KBM-7 (cell line): ENCODE measurements around the gene LST1.

Experiments
- DNase-seq: peaks from one replicate; pipeline ENCODE4 v3.0.0-alpha.2; 2015
- in situ Hi-C: fragments of 300-500 bp; cut with MboI; formaldehyde crosslinking; loops from 2 replicates; pipeline ENCODE4 v1.14.3; 2020; ENCODE audit warnings: low sequenced_read_pairs, low pct_unique_long_range_greater_than_20kb, mixed read lengths

Gene LST1

DNA sequence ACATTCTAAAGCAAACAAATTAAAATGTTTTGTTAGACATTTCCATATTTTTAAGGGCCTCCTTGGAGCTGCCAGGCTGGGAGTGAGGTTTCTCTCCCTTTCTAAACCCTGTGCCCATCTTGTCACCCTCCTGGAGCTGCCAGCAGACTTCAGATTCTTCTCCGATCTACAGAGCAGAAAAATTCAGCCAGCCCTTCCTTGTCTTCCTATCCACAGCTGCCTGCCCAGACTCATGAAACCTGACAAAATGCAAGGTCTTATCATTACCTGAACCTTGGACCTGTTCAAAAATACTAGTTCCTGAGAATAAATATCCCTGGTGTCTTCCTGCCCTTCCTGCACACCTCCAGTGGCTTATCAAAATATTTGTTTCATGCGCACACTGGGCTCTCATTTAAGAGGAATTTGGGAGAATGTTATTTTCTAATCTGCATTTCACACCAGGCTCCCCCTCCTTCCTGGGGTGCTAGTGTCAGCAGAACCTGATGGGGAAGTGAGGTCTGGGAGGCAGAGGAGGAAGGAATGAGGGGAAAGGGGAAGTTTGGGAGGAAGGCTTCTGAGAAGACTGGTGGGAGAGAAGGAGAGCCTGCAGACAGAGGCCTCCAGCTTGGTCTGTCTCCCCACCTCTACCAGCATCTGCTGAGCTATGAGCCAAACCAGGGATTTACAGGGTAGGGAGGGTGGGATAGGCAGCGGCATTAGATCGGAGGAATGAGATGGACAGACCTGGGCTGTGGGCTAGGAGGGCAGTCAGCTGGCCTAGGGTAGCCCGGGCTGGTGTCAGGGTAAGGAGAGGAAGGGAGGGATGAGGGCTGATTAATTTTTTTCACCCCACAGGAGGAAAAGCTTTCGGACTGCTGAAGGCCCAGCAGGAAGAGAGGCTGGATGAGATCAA lies 28.9 kb downstream of the LST1 start, which contains the start of gene AIF1:
AIF1 (plus strand) TSS at position 551 of the 895 bp plus-strand sequence; CDS start at position 647, 96 bp downstream.
- DNase-seq = peak; percentile 82
- in situ Hi-C loops = no loop called here

DNA sequence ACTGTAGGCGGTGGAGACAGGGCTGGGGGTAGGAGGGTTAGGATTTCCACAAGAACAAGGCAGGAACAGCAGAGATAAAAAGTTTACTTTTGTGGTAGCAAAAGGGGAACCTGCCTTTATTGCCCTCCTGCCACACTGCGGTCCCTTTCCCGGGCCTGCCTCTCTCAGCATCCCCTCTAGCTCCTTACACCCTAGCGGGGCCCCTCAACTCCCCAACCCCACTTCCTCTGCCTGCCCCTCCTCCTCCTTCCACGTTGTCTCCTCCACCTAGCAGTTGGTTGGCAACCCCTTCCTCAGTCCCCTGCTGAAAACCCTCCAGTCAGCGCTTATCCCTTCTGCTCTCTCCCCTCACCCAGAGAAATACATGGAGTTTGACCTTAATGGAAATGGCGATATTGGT lies 29.7 kb downstream of the LST1 start:
- in situ Hi-C loops = no loop called here
- DNase-seq = peak; percentile 95

DNA sequence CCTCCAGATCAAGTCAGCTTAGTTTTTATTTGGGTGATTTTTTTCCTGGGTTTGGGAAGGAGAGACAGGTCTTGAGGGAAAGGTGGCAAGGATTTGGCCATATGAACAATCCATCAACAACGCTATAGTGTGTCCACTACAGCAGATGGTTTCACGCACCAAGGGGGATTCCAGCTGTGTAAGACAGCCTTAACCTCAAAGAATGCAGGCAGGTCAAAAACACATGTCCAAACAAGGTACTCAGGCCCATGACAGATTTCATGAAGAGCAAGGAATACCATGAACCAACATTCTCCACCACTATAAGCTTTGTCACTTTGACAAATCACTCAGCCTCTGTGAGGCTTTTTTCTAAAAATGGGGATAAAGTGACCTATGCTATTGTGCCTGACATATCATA lies 30.9 kb downstream of the LST1 start:
- in situ Hi-C loops = no loop called here
- no peak for DNase-seq

DNA sequence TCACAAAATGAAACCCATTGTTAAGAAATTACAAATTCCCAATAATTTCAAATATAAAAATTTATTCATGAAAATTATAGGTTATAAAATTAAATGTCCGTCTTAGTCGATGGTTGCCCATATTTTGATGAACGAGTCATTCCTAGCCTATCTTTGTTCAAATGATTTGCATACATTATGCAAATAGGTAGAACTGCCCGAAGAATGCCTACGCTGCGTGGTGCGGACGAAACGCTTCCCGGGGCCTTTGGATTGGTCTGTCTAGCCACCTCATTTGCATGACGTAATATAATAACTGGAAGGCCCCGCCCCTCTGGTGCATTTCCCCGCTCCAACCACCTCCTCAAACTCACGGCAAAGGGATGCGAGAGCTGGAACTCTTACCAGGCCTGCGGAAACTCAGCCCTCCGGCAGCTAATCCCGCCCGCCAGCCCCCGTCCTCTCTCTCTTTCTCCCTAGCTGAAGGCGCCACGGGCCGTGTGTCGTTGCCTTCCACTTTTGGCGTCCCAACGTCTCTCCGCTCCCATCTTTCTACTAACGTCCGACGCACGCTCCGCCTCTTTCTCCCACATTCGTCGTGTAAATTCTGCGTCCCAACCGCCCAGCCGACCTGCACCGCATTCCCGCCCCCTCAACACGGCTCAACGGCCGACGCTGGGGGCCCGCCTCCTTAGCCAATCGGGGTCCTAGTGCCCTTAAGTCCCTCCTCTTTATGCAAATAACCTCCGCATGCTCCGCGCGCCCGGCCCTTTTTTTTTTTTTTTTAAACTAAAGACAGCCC lies 33.9 kb downstream of the LST1 start:
- in situ Hi-C loops = no loop called here
- peak; percentile 100 for DNase-seq

DNA sequence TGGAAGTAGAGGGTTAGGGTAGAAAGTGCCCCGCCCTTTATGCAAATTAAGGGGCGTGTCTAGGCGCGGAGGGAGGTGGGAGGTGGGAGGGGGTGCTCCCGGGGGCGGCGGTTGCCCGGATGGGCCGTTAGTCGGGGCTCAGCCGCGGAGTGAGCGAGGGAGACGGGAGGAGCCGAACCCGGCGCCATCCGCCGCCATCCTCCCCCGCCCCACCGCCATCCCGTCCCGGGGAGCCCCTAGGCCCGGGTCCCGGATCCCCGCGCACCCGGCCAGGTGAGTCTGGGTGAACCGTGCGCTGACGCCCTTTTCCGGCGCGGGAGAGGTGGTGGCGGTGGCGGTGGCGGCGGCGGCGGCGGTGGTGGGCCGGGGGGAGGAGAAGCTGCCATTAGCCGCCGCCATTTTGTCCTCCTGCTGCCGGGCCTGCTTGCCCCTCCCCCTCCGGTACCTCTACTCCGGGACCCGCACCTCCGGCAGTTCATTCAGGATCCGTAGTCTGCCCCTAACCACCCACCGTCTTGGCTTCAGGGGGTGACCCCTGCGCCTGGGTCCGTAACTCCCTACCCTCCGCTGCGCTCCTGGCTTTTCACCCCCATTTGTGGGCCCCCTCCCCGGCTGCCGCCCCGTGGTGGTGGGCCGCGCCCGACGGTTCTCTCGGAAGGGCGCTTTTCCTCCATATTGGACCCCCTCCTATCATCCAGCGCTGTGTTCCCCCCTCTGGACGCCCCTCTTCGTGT lies 34.7 kb downstream of the LST1 start, which contains the start of gene PRRC2A:
PRRC2A (plus strand) TSS at position 130 of the 734 bp plus-strand sequence. CDS start 2,075 bp downstream, outside the sequence.
- in situ Hi-C loops = no loop called here
- DNase-seq = peak; percentile 66

DNA sequence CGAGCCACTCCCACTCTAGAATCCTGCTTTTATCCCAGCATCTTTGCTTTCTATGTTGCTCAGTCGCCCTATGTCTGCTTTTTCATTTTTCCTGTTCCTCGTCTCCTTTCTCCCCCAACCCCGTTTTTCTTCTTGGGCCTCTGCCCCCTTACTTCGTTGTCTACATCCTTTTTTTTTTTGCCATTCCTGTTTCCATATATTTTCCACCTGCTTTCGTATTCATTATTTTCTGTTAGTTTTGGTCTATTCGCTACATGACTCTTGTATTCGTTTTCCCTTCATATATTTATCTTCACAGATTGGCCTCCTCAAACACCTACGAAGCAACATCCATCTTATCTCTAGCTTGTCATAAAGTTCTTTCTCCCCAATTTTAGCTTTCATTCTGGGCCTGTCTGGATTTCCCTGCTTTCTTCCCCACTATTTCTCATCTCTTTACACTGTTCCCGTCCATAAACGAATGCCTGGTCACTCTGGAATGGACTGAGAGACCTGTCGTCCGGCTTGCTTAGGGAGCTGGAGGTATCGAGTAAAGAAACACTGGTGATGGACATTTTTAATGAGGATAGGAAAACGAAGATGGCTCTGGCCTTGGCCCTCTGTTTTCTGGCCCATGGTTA lies 35.4 kb downstream of the LST1 start:
- DNase-seq = no peak
- in situ Hi-C loops = no loop called here

GRCh38 chr6:31621991-31622390 lies 35.9 kb downstream of the LST1 start:
- in situ Hi-C loops = no loop called here
- no peak for DNase-seq

GRCh38 chr6:31622684-31623091 lies 36.6 kb downstream of the LST1 start:
- in situ Hi-C loops = no loop called here
- DNase-seq = no peak

GRCh38 chr6:31624070-31624469 lies 38.0 kb downstream of the LST1 start:
- in situ Hi-C loops = no loop called here
- no peak for DNase-seq

- no peak for DNase-seq
- in situ Hi-C loops = no loop called here
Observed at GRCh38 chr6:31626952-31627351, 40.9 kb downstream of the LST1 start.

DNA sequence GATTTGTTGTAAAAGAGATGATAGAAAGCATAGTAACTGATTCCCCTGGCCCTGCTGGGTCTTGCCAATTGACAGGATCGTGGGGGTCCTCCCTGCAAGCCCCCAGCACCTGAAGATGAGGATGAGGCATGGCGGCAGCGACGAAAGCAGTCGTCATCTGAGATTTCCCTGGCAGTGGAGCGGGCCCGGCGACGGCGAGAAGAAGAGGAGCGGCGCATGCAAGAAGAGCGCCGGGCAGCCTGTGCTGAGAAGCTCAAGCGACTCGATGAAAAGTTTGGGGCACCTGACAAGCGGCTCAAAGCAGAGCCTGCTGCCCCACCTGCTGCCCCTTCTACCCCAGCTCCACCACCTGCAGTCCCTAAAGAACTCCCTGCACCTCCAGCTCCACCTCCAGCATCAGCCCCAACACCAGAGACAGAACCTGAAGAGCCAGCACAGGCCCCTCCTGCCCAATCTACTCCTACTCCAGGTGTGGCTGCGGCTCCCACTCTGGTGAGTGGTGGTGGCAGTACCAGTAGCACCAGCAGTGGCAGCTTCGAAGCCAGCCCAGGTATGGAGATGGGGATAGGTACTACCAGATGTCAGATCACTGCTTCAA lies 41.7 kb downstream of the LST1 start:
- in situ Hi-C loops = no loop called here
- no peak for DNase-seq

DNA sequence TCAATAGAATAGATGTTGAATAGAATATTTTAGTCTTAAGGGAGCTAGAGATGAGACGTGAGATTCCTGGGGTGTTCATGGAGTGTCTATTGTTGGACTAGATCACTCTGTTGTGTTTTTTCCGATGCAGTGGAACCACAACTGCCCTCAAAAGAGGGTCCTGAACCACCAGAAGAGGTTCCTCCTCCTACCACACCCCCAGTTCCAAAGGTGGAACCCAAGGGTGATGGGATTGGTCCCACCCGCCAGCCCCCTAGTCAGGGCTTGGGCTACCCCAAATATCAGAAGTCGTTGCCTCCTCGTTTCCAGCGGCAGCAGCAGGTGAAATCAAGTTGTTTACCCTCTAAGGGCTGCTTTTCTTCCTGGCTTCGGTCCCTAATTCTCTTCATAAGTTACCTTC lies 42.9 kb downstream of the LST1 start:
- no peak for DNase-seq
- in situ Hi-C loops = no loop called here

GRCh38 chr6:31630177-31630934 lies 44.3 kb downstream of the LST1 start:
- no peak for DNase-seq
- in situ Hi-C loops = no loop called here

- in situ Hi-C loops = no loop called here
- DNase-seq = no peak
Observed at GRCh38 chr6:31631209-31631608, 45.1 kb downstream of the LST1 start.

DNA sequence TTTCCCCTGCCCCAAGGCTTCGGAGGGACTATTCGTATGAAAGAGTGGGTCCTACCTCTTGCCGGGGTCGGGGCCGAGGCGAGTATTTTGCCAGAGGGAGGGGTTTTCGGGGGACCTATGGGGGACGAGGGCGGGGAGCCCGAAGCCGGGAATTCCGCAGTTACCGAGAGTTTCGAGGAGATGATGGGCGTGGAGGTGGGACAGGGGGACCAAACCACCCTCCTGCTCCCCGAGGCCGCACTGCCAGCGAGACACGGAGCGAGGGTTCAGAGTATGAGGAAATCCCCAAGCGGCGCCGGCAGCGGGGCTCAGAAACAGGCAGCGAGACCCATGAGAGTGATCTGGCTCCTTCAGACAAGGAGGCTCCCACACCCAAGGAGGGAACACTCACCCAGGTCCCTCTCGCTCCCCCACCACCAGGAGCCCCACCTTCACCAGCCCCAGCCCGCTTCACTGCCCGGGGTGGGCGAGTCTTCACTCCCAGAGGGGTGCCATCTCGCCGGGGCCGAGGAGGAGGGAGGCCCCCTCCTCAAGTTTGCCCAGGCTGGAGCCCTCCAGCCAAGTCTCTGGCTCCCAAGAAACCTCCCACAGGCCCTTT lies 45.7 kb downstream of the LST1 start:
- in situ Hi-C loops = no loop called here
- no peak for DNase-seq

- in situ Hi-C loops = no loop called here
Observed at GRCh38 chr6:31632279-31632946, 46.3 kb downstream of the LST1 start.

GRCh38 chr6:31633447-31633846 lies 47.4 kb downstream of the LST1 start:
- in situ Hi-C loops = no loop called here
- DNase-seq = no peak

More at GRCh38 chr6:31632279-31632946, 46.3 kb downstream of the LST1 start:
- no peak for DNase-seq
